ENCODE results near the gene AZU1. TPM values are rescaled to one million over a fixed set of nuclear protein-coding genes. Genes with fewer than 3 reads are reported as not detected.

The AZU1 gene
- total RNA-seq, 1 experiment from 2014 or later = 1.6 TPM

DNA sequence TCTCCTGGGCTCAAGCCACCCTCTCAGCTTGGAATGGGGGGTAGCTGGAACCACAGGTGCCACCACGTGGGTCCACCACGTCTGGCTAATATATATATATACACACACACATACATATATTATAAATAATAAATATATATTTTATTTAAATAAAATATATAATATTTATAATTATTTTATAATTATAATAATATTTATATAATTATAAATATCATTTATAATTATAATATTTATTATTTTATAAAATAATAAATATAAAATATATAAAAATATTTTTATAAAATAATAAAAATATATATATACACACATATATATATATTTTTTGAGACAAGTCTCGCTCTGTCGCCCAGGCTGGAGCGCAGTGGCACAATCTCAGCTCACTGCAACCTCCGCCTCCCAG, 26.9 kb downstream of the AZU1 start:
- no peak overlapping the region for H3T11ph ChIP-seq (ENCODE audit: low read length)
- no peak overlapping the region for H3K9ac ChIP-seq (ENCODE audit: extremely low read depth, insufficient read length, low read length)
- no peak for DNase-seq
- H3K4me1 ChIP-seq (ENCODE audit: insufficient read depth, low read length) = no peaks in the 10 kb centered on the region
- H3K14ac ChIP-seq (ENCODE audit: insufficient read depth, low read length) = no peak overlapping the region
- H4K91ac ChIP-seq (ENCODE audit: insufficient read length, low read depth, low read length) = no peak overlapping the region
- no peaks in the 10 kb centered on the region for H3K79me2 ChIP-seq (ENCODE audit: insufficient read depth, low read length)
- WGBS (ENCODE audit: extremely low coverage, insufficient read length, low lambda C conversion rate) = no CpG with 5 or more reads among the region's 6 CpGs
- Mint-ChIP-seq H3K36me3 (ENCODE audit: insufficient read depth in 1 of 3, low read depth in 3 of 3) (no peaks in the 10 kb centered on the region), H3K4me1 (no peaks in the 10 kb centered on the region), H3K27ac (no peak overlapping the region), H3K27me3 (ENCODE audit: low read depth) (peaks cover 27% of the 10 kb centered on the region), H3K9me3 (peaks cover 0 to 2% of the 10 kb centered on the region in 2 experiments; a peak in 2 of 5 replicates), H3K4me3 (no peak overlapping the region)
- no peak overlapping the region for H2BK12ac ChIP-seq (ENCODE audit: insufficient read length, low read depth, low read length)
- no peak overlapping the region for H3K4me2 ChIP-seq (ENCODE audit: insufficient read depth, insufficient read length, low read length)
- H2AK5ac ChIP-seq (ENCODE audit: insufficient read length, low read length) = no peak overlapping the region
- no peaks in the 10 kb centered on the region; the same call in 1 of the 2 replicates for H3K27me3 ChIP-seq (ENCODE audit: insufficient read depth, low read length)
- H3K9me3 ChIP-seq (ENCODE audit: control insufficient read depth, low read depth, low read length) = no peaks in the 10 kb centered on the region
- no peak overlapping the region for H3K18ac ChIP-seq (ENCODE audit: insufficient read length, low read depth, low read length)
- no peak overlapping the region for H3K23ac ChIP-seq (ENCODE audit: insufficient read length, low read depth, low read length)
- no peaks in the 10 kb centered on the region for H4K20me1 ChIP-seq (ENCODE audit: control insufficient read depth, insufficient read depth, insufficient read length)
- H2AFZ ChIP-seq (ENCODE audit: low read length) = no peak overlapping the region
- no peak overlapping the region for H4K5ac ChIP-seq (ENCODE audit: insufficient read length, low read depth, low read length)
- H4K8ac ChIP-seq (replicated peaks; ENCODE audit: insufficient read length, low read depth, low read length) = no peak overlapping the region
- no peak overlapping the region for H2BK5ac ChIP-seq (ENCODE audit: insufficient read length, low read length)
- TF ChIP-seq, protein P1, sequence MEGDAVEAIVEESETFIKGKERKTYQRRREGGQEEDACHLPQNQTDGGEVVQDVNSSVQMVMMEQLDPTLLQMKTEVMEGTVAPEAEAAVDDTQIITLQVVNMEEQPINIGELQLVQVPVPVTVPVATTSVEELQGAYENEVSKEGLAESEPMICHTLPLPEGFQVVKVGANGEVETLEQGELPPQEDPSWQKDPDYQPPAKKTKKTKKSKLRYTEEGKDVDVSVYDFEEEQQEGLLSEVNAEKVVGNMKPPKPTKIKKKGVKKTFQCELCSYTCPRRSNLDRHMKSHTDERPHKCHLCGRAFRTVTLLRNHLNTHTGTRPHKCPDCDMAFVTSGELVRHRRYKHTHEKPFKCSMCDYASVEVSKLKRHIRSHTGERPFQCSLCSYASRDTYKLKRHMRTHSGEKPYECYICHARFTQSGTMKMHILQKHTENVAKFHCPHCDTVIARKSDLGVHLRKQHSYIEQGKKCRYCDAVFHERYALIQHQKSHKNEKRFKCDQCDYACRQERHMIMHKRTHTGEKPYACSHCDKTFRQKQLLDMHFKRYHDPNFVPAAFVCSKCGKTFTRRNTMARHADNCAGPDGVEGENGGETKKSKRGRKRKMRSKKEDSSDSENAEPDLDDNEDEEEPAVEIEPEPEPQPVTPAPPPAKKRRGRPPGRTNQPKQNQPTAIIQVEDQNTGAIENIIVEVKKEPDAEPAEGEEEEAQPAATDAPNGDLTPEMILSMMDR (conservative IDR thresholded peaks at IDR 0.05) = no peak
- H3K4ac ChIP-seq (ENCODE audit: low read depth, low read length) = no peak overlapping the region
- no peak overlapping the region for H3K27ac ChIP-seq (ENCODE audit: insufficient read length, low read depth, low read length)
- no peaks in the 10 kb centered on the region for H3K23me2 ChIP-seq (ENCODE audit: insufficient read length, low read depth, low read length, poor library complexity, severe bottlenecking)
- no peak overlapping the region for H3K56ac ChIP-seq (ENCODE audit: insufficient read length, low read depth, low read length)
- no peak overlapping the region for H2BK20ac ChIP-seq (ENCODE audit: low read depth, low read length, poor library complexity, severe bottlenecking)
- no peak overlapping the region for H2BK120ac ChIP-seq (ENCODE audit: low read depth, low read length, poor library complexity, severe bottlenecking)
- no peak overlapping the region for H2BK15ac ChIP-seq (ENCODE audit: low read depth, low read length)
- H3K79me1 ChIP-seq (ENCODE audit: insufficient read depth, low read depth, low read length, poor library complexity, severe bottlenecking) = no peaks in the 10 kb centered on the region
